Left colon (tissue), 2 donors: ENCODE measurements around the gene AHRR. TPM values are rescaled to one million over a fixed set of nuclear protein-coding genes. Genes with fewer than 3 reads are reported as not detected.
"Not testable (repeated sequence)": the region's sequence is repeated elsewhere in the genome, so short reads cannot be mapped to it uniquely, and the experiment has no call there.

Experiments used
- ATAC-seq: fragments of 200-7000 bp; cut with Tn5 transposase; one replicate; pipeline ENCODE4 v1.9.1; 2020; ENCODE audit warnings: mild to moderate bottlenecking, moderate library complexity
- DNase-seq, 2 donors: peaks; one replicate each; pipeline ENCODE4 v3.0.0-alpha.2; 2020
- intact Hi-C, 2 donors: fragments of 100-400 bp; cut with DNase I in 1 of 2; cut with micrococcal nuclease in 1 of 2; formaldehyde crosslinking; loops; one replicate each; pipeline versions ENCODE4 v1.11.2 to v1.14.0; 2022; cut with DNase I, micrococcal nuclease
- long read RNA-seq: library from polyadenylated mRNA; unstranded; transcript quantifications from one replicate; pipeline ENCODE4 v2.0.0, GENCODE V29; 2021
- total RNA-seq, 2 donors: library from RNA; stranded (reverse); fragmentation: NEBNext Ultra II Directional; extraction: Animal tissue kit (Norgen Biotek cat#: 25700); gene quantifications; one replicate each; pipeline ENCODE4 v1.2.1, GENCODE V29; 2021
- donor health status: DM: no; HTN: no; CAD: no.
- donor health status: DM: yes; HTN: yes; CAD: no.

The AHRR gene
- total RNA-seq, result 1 to 10 TPM; 1.6 to 3.3 TPM
- long read RNA-seq, partial matches to known transcripts, result 0 of 2 reads
- long read RNA-seq, other reads (novel, unspliced or antisense), result 2 of 2 reads

DNA sequence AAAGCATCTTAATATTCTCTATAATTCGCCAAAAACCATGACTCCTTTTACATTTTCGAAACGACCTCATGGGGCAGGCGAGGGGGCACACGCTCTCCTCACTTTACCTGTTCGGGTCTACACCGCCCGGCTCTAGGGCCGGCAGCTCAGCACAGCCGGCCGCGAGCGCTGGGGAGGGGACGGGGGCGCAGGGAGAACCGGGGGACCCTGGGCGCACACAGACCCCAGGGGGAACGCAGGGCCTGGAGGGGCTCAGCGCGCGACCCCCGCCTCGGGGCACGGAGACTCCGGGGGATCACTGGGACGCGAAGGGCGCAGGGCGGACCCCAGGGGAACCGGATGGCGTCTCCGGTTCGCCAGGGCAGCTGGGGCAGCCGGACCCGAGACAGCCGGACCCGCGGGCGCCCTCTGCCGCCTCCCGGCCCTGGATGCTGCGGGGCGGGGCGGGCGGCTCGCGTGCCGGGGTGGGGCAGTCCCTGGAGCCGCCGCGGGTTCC is at the start of gene AHRR:
Gene AHRR (plus strand): TSS at position 485 of the 496 bp plus-strand sequence. CDS start 22,189 bp downstream, outside the sequence.
- DNase-seq (peak in 1 of 2 donors; percentile 76), ATAC-seq (peak; percentile 85)
- intact Hi-C loops, result no loop called here

DNA sequence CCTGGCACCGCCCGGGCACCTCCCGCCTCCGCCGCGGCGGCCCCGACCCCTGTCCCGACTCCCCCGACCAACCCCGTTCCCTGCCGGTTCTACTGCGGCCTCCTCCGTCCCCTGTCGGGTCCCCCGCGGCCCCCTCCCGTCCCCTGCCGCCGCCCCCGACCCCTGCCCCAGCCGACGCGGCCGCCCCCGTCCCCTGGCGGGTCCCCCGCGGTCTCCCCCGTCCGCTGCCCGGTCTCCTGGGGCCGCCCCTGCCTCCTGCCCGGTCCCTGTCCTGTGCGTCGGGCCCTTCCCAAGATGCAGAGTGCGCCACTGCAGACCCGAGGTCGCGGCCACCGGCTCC is 49.7 kb upstream of the AHRR start:
- ATAC-seq, DNase-seq, intact Hi-C loops: not testable (repeated sequence)

DNA sequence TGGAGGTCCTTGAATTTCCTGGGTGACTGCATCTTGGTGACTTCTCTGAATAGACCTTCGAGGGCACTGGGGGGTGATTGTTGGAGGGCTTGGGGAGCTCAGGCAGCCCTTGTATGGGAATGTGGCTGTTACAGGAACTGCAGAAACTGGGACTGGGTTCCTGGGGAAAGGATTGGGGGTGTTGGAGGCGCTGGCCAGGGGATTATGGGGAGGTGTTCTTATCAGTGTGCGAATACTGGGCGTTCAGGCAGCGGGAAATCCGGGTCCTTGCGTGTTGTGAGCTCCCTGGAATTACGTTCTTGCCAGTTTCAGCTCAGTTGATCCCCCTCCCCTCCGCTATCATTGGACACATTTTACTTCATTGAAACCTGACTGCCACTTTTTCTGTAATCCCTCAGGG is 48.4 kb upstream of the AHRR start:
- ATAC-seq, intact Hi-C loops, DNase-seq: not testable (repeated sequence)

DNA sequence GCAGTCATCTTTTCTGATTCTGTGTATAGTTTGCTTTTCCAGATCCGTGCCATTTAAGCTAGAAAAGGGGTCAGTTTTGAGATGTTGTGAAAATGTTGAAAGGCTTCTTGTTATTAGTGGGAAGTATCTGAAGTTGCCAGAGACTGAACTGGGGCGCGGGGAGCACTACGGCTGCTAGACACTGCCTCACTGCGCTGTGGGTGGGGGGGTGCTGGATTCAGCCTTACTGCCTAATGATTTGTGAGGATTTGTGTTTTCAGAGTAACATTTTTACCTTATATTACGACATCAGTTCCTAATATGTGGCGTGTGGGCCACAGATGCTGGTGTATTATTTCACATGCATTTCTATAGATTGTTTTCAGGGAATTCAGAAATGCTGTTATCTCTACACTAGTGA is 48.0 kb upstream of the AHRR start:
- DNase-seq, intact Hi-C loops, ATAC-seq: not testable (repeated sequence)

DNA sequence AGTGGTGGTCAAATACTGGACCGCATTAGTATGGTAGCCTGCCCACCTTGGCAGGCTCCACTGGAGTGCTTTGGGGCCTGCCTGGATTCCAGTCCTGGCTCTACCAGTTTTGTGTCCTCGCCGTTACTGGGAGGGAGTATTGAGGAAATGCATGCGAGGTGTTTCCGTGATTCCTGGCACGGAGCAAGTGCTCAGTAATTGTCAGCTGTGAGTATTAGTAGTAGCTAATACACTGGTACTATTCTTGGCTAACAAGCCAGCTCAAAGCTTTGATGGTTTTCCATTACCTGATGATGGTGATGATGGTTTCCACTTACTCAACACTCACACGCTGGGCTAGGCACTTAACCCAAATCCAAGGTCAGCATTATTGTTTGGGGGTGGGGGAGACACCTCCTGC is 47.2 kb upstream of the AHRR start:
- intact Hi-C loops, DNase-seq, ATAC-seq: not testable (repeated sequence)

DNA sequence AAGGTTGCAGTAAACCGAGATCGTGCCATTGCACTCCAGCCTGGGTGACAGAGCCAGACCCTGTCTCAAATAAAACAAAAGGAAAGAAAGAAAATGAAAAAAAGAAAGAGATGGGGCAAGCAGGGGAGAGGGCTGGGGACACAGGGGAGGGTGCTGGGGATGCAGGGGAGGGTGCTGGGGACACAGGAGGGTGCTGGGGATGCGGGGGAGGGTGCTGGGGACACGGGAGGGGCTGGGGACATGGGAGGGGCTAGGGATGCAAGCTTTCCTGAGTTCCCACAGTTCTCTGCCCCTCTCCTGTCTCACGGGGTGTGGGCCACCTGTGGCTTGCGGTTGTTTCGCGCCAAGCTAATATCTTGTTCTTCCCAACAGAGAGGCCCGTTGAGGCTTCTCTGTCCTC is 42.9 kb upstream of the AHRR start:
- ATAC-seq (no peak), DNase-seq (no peak)
- intact Hi-C loops, result no loop called here

DNA sequence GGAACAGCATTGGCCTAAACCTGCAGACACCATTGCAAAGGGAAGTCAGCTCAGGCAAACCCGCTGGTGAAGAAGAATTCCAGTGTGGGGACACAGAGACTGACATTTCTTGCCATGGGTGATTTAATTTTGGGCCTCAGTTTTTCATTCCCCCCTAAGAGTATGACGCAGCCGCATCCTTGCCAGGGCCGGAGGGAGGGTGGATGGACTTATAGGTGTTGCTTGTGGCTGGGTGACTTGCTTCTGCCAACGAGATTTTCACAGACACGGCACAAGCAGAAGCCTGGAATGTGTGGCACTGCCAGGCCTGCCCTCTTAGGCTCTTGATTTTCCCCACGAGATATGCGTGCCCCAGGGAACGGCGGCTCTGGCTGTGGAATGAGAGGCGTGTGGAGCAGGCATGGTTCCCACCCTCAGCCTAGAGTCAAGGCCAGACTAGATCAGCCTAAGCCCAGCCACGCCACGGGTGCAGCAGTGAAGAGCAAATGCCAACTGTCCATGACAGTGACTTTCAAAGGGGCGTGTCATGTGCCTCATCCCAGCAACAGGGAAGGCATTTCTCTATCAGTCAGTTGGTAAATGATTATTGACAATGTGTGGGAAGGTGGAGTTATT is 42.4 kb upstream of the AHRR start:
- ATAC-seq, intact Hi-C loops, DNase-seq: not testable (repeated sequence)

DNA sequence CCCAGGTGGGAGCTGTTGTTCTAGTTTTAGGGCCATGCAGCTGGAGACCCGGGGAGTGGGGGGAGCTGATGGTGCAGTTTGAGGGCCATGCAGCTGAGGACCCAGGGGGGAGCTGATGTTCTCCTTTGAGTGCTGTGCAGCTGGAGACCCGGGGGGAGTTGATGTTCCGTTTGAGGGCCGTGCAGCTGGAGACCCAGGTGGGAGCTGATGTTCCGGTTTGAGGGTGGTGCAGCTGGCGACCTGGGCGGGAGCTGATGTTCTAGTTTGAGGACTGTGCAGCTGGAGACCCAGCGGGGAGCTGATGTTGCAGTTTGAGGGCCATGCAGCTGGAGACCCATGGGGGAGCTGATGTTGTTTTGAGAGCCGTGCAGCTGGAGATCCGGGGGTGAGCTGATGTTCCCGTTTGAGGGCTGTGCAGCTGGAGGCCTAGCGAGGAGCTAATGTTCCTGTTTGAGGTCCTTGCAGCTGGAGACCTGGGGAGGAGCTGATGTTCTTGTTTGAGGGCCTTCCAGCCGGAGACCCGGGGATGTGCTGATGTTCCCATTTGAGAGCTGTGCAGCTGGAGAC is 35.4 kb upstream of the AHRR start:
- DNase-seq, result no peak
- intact Hi-C loops, result no loop called here
- ATAC-seq, result peak; percentile 13

DNA sequence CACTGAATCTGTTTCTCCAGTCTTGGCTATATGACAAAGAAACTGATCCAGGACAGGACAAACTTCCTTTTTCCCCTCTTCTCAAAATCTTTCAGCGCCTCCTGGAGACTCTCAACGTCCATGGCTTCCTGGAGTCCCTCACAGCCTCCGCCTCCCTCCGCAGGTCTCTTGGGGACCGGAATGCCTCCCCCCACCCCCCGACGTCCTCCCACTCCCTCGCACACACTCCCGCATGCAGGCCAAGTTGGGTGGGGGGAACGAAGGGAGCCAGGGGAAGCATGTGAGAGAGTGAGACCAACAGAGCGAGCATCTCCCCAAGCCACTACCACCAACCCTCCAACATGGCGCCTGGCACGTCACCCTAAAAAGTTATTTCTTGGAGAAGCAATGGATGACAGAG is 31.3 kb upstream of the AHRR start:
- ATAC-seq, intact Hi-C loops, DNase-seq: not testable (repeated sequence)

DNA sequence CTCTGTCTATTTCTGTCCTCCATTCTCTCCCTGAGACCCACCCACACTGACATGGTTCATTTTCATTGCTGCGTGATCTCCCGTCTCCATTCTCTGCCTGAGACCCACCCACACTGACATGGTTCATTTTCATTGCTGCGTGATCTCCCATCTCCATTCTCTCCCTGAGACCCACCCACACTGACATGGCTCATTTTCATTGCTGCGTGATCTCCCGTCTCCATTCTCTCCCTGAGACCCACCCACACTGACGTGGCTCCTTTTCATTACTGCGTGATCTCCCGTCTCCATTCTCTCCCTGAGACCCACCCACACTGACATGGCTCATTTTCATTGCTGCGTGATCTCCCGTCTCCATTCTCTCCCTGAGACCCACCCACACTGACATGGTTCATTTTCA is 30.2 kb upstream of the AHRR start:
- ATAC-seq, intact Hi-C loops, DNase-seq: not testable (repeated sequence)

DNA sequence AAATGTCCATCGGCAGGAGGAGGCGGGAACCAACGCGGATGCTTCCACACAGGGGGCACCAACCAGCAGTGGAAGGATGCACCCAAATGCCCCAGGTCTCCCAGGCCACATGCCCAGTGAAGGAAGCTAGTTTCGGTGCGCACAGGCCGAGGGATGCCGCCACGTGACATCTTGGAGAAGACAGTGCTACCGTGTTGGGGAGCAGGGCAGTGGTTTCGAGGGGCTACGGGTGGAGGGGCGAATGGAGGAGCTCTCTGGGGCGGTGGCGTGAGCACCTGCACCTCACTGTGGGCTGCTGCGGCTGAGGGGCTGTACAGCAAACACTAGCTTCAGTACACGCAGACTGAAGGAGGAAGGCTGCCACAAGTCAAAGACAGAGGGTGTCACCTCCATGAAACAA is 26.7 kb upstream of the AHRR start:
- ATAC-seq, DNase-seq, intact Hi-C loops: not testable (repeated sequence)

DNA sequence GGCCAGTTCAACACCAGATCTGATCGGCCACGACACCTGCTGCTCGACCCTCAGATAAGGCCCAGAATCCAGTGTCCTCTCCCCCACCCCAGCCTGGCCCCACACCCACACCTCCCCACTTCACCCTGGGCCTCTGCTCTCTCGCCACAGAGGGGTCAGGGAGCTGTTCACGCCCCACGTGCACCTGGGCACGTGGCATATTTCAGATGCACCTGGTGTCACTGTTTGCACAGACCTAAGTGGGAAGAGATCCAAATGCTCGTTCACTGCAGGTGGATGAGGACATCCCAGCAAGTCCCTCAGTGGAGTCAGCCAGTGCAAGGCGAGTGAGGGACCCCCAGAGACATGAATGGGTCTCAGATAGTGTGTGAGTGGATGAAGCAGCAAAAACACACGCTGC is 25.3 kb upstream of the AHRR start:
- peak; percentile 68 for ATAC-seq
- DNase-seq, intact Hi-C loops: not testable (repeated sequence)

DNA sequence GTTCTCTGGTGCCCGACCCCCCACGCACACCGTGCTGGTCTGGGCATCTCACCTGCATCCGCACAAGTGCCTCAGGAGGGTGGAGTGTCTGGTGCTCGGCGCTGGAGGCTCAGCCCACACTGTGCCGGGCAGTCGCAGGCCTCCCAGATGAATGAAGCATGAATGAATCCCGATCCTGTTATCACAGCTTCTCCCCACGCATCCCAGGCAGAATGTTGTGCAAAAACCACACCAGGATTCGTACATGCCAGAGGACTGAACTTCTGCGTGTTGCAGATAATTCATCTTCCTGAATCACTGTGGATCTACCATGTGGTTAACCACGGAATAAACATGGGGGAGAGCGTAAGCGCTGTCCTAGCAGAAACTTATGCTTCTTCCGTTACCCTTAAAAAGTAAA is 24.6 kb upstream of the AHRR start:
- DNase-seq, ATAC-seq, intact Hi-C loops: not testable (repeated sequence)

DNA sequence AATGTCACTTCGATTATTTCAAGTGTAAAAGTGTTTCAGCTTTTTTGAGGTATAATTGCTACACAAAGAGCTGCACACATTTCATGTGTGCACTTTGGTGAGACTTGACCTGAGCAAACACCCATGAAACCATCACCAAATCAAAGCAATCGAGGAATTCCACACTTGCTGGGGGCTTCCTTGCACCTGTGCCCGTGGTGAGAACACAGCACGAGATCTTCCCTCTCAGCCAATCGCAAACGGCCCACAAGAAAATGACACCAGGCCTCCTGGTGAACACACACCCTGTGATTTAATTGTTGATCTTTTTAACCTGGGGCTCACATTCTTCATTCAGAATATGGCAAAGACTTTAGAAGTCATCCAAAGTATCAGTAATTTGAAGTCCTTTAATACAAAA is 24.1 kb upstream of the AHRR start:
- peak; percentile 38 for ATAC-seq
- intact Hi-C loops, DNase-seq: not testable (repeated sequence)

DNA sequence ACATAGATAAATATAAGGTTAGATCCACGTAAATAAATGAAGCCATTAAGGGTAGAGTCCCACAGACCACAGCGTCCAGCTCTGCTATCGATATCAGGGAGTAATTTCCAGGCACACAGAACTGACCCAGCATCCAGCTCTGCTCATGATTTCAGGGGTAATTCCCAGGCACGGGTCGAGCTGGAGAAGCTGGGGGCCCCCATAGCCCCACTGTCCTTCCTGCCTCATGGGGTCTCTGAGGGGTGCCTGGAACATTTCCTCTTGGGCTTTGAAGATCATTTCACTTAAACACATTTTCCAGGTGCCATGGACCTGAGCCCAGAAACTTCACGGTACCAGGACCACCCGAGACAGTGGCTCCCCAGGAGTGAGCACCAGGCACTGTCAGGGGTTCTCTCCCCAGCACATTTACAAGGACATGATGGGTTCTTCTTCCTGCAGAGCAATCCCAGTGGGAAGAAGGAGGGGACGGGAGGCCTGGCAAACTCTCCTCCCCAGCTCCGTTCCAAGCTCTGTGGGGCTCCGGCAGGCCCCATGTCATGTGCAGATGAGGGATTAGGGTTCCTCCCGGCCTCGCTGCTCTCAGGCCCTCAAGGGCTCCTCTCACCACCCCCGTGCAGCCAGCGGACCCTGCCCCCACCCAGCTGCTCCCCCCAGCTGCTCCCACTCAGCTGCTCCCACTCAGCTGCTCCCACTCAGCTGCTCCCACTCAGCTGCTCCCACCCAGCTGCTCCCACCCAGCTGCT is 23.4 kb upstream of the AHRR start:
- intact Hi-C loops, DNase-seq, ATAC-seq: not testable (repeated sequence)

DNA sequence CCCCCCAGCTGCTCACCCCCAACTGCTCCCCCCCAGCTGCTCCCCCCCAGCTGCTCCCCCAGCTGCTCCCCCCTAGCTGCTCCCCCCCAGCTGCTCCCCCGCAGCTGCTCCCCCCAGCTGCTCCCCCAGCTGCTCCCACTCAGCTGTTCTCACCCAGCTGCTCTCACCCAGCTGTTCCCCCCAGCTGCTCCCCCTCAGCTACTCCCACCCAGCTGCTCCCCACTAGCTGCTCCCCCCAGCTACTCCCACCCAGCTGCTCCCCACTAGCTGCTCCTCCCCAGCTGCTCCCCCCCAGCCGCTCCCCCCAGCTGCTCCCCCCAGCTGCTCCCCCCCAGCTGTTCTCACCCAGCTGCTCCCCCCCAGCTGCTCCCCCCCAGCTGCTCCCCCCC is 22.8 kb upstream of the AHRR start:
- DNase-seq, result no peak
- ATAC-seq, result no peak
- intact Hi-C loops, result no loop called here

DNA sequence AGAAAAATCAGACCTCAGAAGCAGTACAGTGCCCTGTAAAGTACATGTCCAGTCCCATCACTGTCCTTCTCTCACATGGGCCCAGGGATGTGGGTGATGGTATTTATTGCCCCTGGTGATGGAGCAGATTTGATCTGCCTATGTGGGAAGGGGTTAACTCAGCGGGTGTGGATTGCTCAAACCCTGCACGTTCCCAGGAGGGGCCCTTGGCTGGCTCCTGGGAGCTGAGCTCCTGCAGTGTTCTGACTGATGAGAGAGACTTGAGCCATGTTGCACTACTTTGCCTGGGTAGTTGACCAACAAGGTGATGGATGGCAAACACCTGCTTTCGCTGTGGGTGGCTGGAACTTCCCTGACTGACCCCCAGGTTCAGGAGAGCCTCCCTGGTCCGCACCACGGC is 21.6 kb upstream of the AHRR start:
- DNase-seq, intact Hi-C loops: not testable (repeated sequence)

DNA sequence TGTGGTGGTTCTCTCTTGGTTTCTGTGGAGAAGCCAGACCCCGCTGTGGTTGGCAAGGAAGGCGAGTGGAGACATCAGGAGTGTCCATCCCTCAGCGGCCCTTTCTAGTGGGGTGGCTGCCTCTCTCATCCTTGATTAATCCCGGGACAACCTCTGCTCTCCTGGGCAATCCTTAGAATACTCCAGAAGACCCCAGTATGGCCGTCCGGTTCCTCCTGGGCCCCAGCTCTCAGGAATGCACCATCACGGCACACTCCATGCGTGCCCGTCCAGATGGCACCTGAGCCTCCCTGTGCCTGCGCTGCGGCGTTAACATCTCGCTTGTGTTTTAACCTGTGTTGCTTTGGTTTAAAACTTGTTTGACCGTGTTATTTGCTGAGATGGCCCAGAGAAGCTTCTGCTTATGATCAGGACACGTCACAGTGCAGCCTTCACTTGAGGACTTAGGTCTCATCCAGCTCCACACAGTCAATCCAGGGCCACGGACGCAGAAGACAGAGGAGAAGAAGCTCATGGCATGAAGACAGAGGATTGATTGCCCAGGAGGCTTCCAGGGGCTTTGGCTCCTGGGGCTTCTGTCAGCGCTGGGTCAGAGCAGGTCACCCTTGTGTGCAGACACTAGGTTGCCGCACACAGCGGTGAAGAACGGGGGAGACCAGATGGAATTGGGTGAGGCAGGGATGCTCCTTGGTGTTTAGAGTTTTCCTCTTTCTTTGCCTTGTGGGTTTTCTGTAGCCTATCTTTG is 20.7 kb upstream of the AHRR start:
- DNase-seq, ATAC-seq, intact Hi-C loops: not testable (repeated sequence)

More for the DNA sequence above, 21.6 kb upstream of the AHRR start:
- not testable (repeated sequence) for ATAC-seq

DNA sequence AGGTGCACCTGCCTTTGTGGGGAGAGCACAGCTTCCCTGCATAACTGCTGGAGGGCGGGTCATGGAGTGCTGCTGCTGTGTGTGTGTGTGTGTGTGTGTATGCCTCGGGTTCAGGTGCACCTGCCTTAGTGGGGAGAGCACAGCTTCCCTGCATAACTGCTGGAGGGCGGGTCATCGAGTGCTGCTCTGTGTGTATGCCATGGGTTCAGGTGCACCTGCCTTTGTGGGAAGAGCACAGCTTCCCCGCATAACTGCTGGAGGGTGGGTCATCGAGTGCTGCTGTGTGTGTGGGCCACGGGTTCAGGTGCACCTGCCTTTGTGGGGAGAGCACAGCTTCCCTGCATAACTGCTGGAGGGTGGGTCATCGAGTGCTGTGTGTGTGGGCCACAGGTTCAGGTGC is 19.1 kb upstream of the AHRR start:
- DNase-seq, intact Hi-C loops: not testable (repeated sequence)
- ATAC-seq, result peak; percentile 31
